ENCODE data around the gene MRPS34. TPM values are rescaled to one million over a fixed set of nuclear protein-coding genes. Genes with fewer than 3 reads are reported as not detected.

MRPS34 gene
- total and polyA plus RNA-seq, 9 of the 15 experiments (the other 6 are each of a cell fraction or from before 2014, with no cell fraction given): 5.2 to 334 (median 92.8) TPM

DNA sequence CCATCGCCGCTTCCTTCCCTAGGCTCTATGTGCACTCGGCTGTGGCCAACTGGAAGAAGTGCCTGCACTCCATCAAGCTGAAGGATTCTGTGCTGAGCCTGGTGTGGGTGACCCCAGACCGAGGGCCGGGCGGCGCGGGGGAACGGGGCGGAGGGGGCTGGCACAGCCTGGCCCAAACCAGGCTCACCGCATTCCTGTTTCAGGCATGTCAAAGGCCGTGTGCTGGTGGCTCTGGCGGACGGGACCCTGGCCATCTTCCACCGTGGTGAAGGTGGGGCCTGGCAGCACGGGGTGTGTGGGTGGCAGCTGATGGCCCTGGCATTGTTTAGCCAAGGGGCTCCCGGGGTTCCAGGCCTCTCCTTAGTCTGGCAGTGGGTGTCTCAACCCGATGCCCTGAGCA is 6.2 kb downstream of the MRPS34 start:
- no peak for FAIRE-seq
- no peak overlapping the region for H3K9ac ChIP-seq (ENCODE audit: insufficient read depth in 1 of 2, low read depth in 2 of 2, low read length in 2 of 2)
- H3K27me3 ChIP-seq (ENCODE audit: control insufficient read depth in 2 of 2, insufficient read depth in 2 of 2, low read length in 2 of 2): no peaks in the 10 kb centered on the region
- ChIA-PET POLR2A (interaction anchor here (0.7 kb wide), 1 partner anchor 14 kb away, joined by 3 read pairs; no protein-coding TSS in a partner anchor), CTCF (ENCODE audit: low intra/inter-chr PET ratio) (no interaction called here)
- no peak for ATAC-seq
- H3K4me1 ChIP-seq (replicated peaks in 1 of 2; ENCODE audit: control insufficient read depth in 2 of 2, insufficient read depth in 2 of 2, low read length in 2 of 2): peaks cover 17 to 95% of the 10 kb centered on the region in 2 experiments; a peak in 4 of 5 replicates
- WGBS (ENCODE audit: insufficient coverage, low coverage, missing lambda C conversion rate): 83% methylated on average over 9 of the region's 18 CpGs
- H4K20me1 ChIP-seq (replicated peaks; ENCODE audit: control insufficient read depth, insufficient read depth, low read length): 0 out of 2 replicates have a peak, but pooled peaks cover 4% of the 10 kb centered on the region
- H3K4me2 ChIP-seq (ENCODE audit: insufficient read depth, low read length): no peak overlapping the region
- peaks cover 86% of the 10 kb centered on the region; the same call in 2 of the 3 replicates for H3K36me3 ChIP-seq (ENCODE audit: control insufficient read depth, insufficient read depth, low read length)
- H3K4me3 ChIP-seq: no peak overlapping the region
- in situ Hi-C loops (cut with MboI): no loop called here
- peaks cover 18% of the 10 kb centered on the region for H3K79me2 ChIP-seq (ENCODE audit: control insufficient read depth, insufficient read depth, low read length)
- intact Hi-C loops (cut with micrococcal nuclease): no loop called here
- TF ChIP-seq ZNF311 (CRISPR knock-in tag; IDR thresholded peaks at IDR 0.05) (no peak), RBM34 (IDR thresholded peaks at IDR 0.05; ENCODE audit: borderline replicate concordance, insufficient read depth, low read length) (no peak)
- no peak overlapping the region for H2AFZ ChIP-seq (ENCODE audit: low read depth, low read length)
- no peak overlapping the region for H3K27ac ChIP-seq (ENCODE audit: extremely low read depth, low read depth, low read length)
- BruUV-seq (replicated peaks): no TSS peak
- DNase-seq (ENCODE audit: extremely low read depth in 1 of 4, low spot score in 3 of 4): no peak
- no peaks in the 10 kb centered on the region for H3K9me3 ChIP-seq (replicated peaks; ENCODE audit: control insufficient read depth, insufficient read depth, low read depth, low read length)
- H3K9me1 ChIP-seq (ENCODE audit: control insufficient read depth, insufficient read depth, low read length): no peaks in the 10 kb centered on the region

- BruUV-seq (replicated peaks): no TSS peak
- Histone ChIP-seq H2AFZ (ENCODE audit: low read depth, low read length) (no peak overlapping the region), H3K4me1 (replicated peaks in 1 of 2; ENCODE audit: control insufficient read depth in 2 of 2, insufficient read depth in 2 of 2, low read length in 2 of 2) (peaks cover 16 to 92% of the 10 kb centered on the region in 2 experiments; a peak in 4 of 5 replicates), H3K27me3 (ENCODE audit: control insufficient read depth in 2 of 2, insufficient read depth in 2 of 2, low read length in 2 of 2) (no peaks in the 10 kb centered on the region), H3K4me3 (no peak overlapping the region), H3K36me3 (ENCODE audit: control insufficient read depth, insufficient read depth, low read length) (peaks cover 87% of the 10 kb centered on the region; the same call in 2 of the 3 replicates), H3K9ac (ENCODE audit: insufficient read depth in 1 of 2, low read depth in 2 of 2, low read length in 2 of 2) (no peak overlapping the region), H3K79me2 (ENCODE audit: control insufficient read depth, insufficient read depth, low read length) (peaks cover 14% of the 10 kb centered on the region), H3K9me1 (ENCODE audit: control insufficient read depth, insufficient read depth, low read length) (no peaks in the 10 kb centered on the region), H3K27ac (ENCODE audit: extremely low read depth, low read depth, low read length) (no peak overlapping the region), H3K9me3 (replicated peaks; ENCODE audit: control insufficient read depth, insufficient read depth, low read depth, low read length) (no peaks in the 10 kb centered on the region), H3K4me2 (ENCODE audit: insufficient read depth, low read length) (no peak overlapping the region), H4K20me1 (replicated peaks; ENCODE audit: control insufficient read depth, insufficient read depth, low read length) (0 out of 2 replicates have a peak, but pooled peaks cover 4% of the 10 kb centered on the region)
- ChIA-PET POLR2A (interaction anchor here (0.7 to 0.8 kb wide), 2 partner anchors 7 to 14 kb away, joined by 3 to 4 read pairs; no protein-coding TSS in a partner anchor), CTCF (ENCODE audit: low intra/inter-chr PET ratio) (no interaction called here)
- intact Hi-C loops (cut with micrococcal nuclease) (no loop called here), in situ Hi-C loops (cut with MboI) (no loop called here)
- FAIRE-seq (no peak), DNase-seq (ENCODE audit: extremely low read depth in 1 of 4, low spot score in 3 of 4) (no peak), ATAC-seq (no peak)
- no peak for TF ChIP-seq CBX1 (IDR thresholded peaks at IDR 0.05; ENCODE audit: low read depth)
- no peak for TF ChIP-seq KDM4B (IDR thresholded peaks at IDR 0.05; ENCODE audit: borderline replicate concordance in 2 of 2, low read depth in 1 of 2)
- TF ChIP-seq, protein P1, sequence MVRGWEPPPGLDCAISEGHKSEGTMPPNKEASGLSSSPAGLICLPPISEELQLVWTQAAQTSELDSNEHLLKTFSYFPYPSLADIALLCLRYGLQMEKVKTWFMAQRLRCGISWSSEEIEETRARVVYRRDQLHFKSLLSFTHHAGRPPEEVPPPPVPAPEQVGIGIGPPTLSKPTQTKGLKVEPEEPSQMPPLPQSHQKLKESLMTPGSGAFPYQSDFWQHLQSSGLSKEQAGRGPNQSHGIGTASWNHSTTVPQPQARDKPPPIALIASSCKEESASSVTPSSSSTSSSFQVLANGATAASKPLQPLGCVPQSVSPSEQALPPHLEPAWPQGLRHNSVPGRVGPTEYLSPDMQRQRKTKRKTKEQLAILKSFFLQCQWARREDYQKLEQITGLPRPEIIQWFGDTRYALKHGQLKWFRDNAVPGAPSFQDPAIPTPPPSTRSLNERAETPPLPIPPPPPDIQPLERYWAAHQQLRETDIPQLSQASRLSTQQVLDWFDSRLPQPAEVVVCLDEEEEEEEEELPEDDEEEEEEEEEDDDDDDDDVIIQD (CRISPR knock-in tag; IDR thresholded peaks at IDR 0.05): no peak
- no peak for TF ChIP-seq NFIC (IDR thresholded peaks at IDR 0.05)
- peak; percentile 15; the same call in 1 of the 2 replicates for TF ChIP-seq POLR2G (IDR thresholded peaks at IDR 0.05; ENCODE audit: low read depth, low read length)
- no peak for TF ChIP-seq ZNF124 (CRISPR knock-in tag; IDR thresholded peaks at IDR 0.05)
- TF ChIP-seq UBTF (IDR thresholded peaks at IDR 0.05; ENCODE audit: borderline replicate concordance in 1 of 2, low read depth in 2 of 2, low read length in 2 of 2): no peak
- 95% methylated on average over 10 of the region's 19 CpGs for WGBS (ENCODE audit: insufficient coverage, low coverage, missing lambda C conversion rate)
Observed at GRCh38 chr16:1766231-1766630, 6.7 kb downstream of the MRPS34 start.
